Thyroid gland (tissue), 4 donors: ENCODE data around the gene TPD52L1. TPM values are rescaled to one million over a fixed set of nuclear protein-coding genes. Genes with fewer than 3 reads are reported as not detected.

Experiments
- DNase-seq, 2 donors: peaks; one replicate each; pipeline ENCODE4 v3.0.0-alpha.2; 2019
- H3K27ac ChIP-seq, 3 donors: fragments of 200-600 bp; sonication (generic); 1 replicate in 2 of 3; 2 replicates in 1 of 3; pipeline ENCODE4 v1.5.1; 2016 to 2019; ENCODE audit warnings: mild to moderate bottlenecking in 1 of 3, moderate library complexity in 1 of 3
- H3K27me3 ChIP-seq: fragments of 200-600 bp; sonication (generic); one replicate; pipeline ENCODE4 v1.5.1; 2019
- H3K36me3 ChIP-seq, 2 donors: fragments of 200-600 bp; sonication (generic); one replicate each; pipeline ENCODE4 v1.5.1; 2016 to 2019
- H3K4me1 ChIP-seq, 2 donors: fragments of 200-600 bp; sonication (generic); one replicate each; pipeline ENCODE4 v1.5.1; 2017 to 2019
- H3K4me3 ChIP-seq, 3 donors: fragments of 200-600 bp; sonication (generic); replicated peaks in 1 of 3; 1 replicate in 2 of 3; 2 replicates in 1 of 3; pipeline ENCODE4 v1.5.1; 2016; ENCODE audit warnings: mild to moderate bottlenecking in 1 of 3
- H3K9me3 ChIP-seq: fragments of 200-600 bp; sonication (generic); one replicate; pipeline ENCODE4 v1.5.1; 2017
- POLR2A ChIP-seq, 2 donors: fragments of 450-650 bp; IDR thresholded peaks; one replicate each; pipeline ENCODE4 v1.6.1; 2017; ENCODE audit warnings: antibody characterized with exemption in 2 of 2, mild to moderate bottlenecking in 2 of 2, moderate library complexity in 1 of 2
- WGBS, 2 donors: methylation state at CpG; one replicate each; pipeline ENCODE4 v1.1.5; 2017; 5-methylcytosine and 5-hydroxymethylcytosine counted together
- intact Hi-C: fragments of 100-400 bp; cut with DNase I; formaldehyde crosslinking; loops from one replicate; pipeline ENCODE4 v1.15.1; 2023
- total RNA-seq, 4 donors: library from RNA; depleted of rRNA; stranded (reverse); fragments of >200 nt; gene quantifications; one replicate each; pipeline ENCODE4 v1.2.3, GENCODE V29; 2016
- TF ChIP-seq, protein P1 (sequence below), 6 experiments: fragments of 200-600 bp in 3 of 6; fragments of 450-650 bp in 3 of 6; sonication (generic) in 3 of 6; IDR thresholded peaks; one replicate each; pipeline ENCODE4 v1.5.1; 2016 to 2019; ENCODE audit warnings: antibody characterized with exemption in 6 of 6, mild to moderate bottlenecking in 2 of 6, inconsistent platforms in 1 of 6, moderate library complexity in 1 of 6

Gene TPD52L1
- total RNA-seq, 4 donors from 2014 or later, result 182 to 392 (median 293) TPM

DNA sequence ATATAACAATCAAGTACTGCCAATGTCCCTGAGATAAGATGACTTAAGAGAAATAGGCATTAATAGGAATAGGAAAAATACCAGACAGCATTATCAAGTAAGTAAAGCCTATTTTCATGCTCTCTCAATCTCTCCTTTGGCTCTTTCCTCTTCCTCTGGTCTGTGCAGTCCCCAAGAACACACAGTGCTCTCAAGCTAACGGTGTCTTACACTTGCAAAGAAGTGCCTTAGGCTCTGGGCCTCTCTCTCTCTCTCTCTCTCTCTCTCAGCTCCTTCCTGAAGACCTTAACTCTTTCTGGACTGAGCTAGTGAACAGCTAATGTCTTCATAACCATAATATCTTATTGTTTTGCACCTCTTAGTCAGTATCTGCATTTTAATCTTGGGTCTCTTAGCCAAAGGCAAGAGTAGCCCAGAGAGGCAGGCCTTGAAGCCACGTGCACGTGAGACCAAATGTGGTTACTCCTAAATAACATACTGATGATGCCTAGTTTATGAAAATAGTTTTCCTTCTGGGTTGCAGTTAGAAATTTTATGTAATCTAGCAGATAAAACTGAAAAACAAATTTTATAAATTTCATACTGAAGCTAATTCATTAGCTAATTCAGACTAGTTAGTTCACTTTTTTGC is 70.8 kb downstream of the TPD52L1 start:
- 66% methylated on average over 3 of the region's 3 CpGs for WGBS, 2 donors

DNA sequence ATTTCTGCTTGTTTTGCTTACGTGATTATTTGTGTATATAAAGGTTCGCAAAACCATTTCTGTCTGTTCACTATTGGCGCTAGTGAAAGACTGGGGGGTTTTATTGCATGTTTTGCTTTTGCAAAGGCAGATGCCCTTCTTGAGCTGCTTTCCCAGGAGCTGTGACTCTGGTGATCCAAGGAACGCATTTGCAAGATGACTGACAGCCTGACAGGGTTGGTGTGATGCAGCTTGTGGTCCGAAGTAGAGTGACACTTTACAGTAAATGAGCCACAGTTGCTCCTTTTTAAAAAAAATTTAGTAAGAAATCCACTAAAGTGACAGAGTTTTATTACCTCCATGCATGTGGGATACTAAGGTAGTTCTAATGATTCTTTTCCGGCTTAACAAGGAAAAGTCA is 73.7 kb downstream of the TPD52L1 start:
- H3K27ac ChIP-seq, result no peak overlapping the region
- DNase-seq, result no peak
- no peaks in the 10 kb centered on the region for H3K27me3 ChIP-seq
- TF ChIP-seq, protein P1, sequence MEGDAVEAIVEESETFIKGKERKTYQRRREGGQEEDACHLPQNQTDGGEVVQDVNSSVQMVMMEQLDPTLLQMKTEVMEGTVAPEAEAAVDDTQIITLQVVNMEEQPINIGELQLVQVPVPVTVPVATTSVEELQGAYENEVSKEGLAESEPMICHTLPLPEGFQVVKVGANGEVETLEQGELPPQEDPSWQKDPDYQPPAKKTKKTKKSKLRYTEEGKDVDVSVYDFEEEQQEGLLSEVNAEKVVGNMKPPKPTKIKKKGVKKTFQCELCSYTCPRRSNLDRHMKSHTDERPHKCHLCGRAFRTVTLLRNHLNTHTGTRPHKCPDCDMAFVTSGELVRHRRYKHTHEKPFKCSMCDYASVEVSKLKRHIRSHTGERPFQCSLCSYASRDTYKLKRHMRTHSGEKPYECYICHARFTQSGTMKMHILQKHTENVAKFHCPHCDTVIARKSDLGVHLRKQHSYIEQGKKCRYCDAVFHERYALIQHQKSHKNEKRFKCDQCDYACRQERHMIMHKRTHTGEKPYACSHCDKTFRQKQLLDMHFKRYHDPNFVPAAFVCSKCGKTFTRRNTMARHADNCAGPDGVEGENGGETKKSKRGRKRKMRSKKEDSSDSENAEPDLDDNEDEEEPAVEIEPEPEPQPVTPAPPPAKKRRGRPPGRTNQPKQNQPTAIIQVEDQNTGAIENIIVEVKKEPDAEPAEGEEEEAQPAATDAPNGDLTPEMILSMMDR (IDR thresholded peaks at IDR 0.05), result no peak
- TF ChIP-seq POLR2A (IDR thresholded peaks at IDR 0.05), result no peak
- intact Hi-C loops, result no loop called here
- H3K9me3 ChIP-seq, result no peaks in the 10 kb centered on the region
- peaks cover 0 to 6% of the 10 kb centered on the region in 2 donors for H3K4me1 ChIP-seq
- no peaks in the 10 kb centered on the region for H3K36me3 ChIP-seq
- H3K4me3 ChIP-seq, result no peak overlapping the region
- 96 to 97% methylated on average over 6 of the region's 6 CpGs for WGBS, 2 donors

More for the DNA sequence above, 70.8 kb downstream of the TPD52L1 start:
- no peak overlapping the region for H3K4me3 ChIP-seq
- no peak for DNase-seq
- intact Hi-C loops, result no loop called here
- H3K4me1 ChIP-seq, result peaks cover 0 to 18% of the 10 kb centered on the region in 2 donors
- TF ChIP-seq POLR2A (IDR thresholded peaks at IDR 0.05), result no peak
- TF ChIP-seq, protein P1 (IDR thresholded peaks at IDR 0.05), result no peak
- no peaks in the 10 kb centered on the region for H3K9me3 ChIP-seq
- no peaks in the 10 kb centered on the region for H3K27me3 ChIP-seq
- no peak overlapping the region for H3K27ac ChIP-seq
- H3K36me3 ChIP-seq, result no peaks in the 10 kb centered on the region

DNA sequence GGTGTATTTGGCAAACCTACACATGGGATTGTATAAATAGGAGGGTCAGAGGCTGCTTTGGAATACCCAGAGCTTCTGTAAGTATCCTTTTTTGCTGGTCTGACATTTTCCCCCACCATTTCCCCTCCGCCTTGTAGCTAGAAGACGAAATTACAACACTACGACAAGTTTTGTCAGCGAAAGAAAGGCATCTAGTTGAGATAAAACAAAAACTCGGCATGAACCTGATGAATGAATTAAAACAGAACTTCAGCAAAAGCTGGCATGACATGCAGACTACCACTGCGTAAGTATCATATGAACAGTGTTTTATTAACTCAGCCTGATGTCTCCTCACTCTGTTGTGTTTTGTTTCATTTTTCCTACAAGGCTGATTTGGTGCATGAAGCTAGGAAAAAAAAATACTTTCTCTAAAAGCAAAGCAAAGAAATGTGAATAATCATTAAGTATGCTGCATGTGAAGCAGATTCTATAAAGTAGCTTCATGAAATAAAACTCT is 75.5 kb downstream of the TPD52L1 start:
- no peak overlapping the region for H3K4me3 ChIP-seq
- TF ChIP-seq POLR2A (IDR thresholded peaks at IDR 0.05), result no peak
- TF ChIP-seq, protein P1 (IDR thresholded peaks at IDR 0.05), result no peak
- intact Hi-C loops, result no loop called here

DNA sequence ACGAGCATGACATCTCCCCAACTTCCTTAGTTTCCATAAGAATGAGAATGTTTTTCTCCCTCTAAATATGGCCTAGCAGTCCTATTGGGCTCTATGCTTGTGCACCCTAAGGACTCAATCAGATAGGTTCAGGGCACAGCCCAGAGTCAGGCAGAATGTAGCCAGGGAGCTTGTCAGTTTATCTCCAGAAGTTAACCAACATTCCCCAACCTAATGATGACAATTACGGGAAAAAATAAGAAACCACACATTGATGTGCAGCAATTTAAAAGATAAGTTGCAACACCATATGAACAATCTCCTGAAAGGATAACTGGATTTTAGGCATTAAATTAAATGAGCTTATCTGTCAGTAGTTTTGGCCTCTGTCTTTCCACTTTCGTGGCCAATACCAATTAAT is 77.1 kb downstream of the TPD52L1 start:
- Histone ChIP-seq H3K4me3 (no peak overlapping the region), H3K36me3 (no peaks in the 10 kb centered on the region), H3K4me1 (no peaks in the 10 kb centered on the region), H3K27me3 (no peaks in the 10 kb centered on the region), H3K9me3 (no peaks in the 10 kb centered on the region), H3K27ac (no peak overlapping the region)
- TF ChIP-seq POLR2A (IDR thresholded peaks at IDR 0.05), result no peak
- TF ChIP-seq, protein P1 (IDR thresholded peaks at IDR 0.05), result no peak
- DNase-seq, result no peak
- intact Hi-C loops, result no loop called here
- WGBS, 2 donors, result 88 to 90% methylated on average over 3 of the region's 3 CpGs

More for the DNA sequence above, 75.5 kb downstream of the TPD52L1 start:
- Histone ChIP-seq H3K27me3 (no peaks in the 10 kb centered on the region), H3K9me3 (no peaks in the 10 kb centered on the region), H3K36me3 (no peaks in the 10 kb centered on the region), H3K27ac (no peak overlapping the region), H3K4me1 (peaks cover 0 to 5% of the 10 kb centered on the region in 2 donors)
- 74 to 82% methylated on average over 6 of the region's 6 CpGs for WGBS, 2 donors
- DNase-seq, result no peak

DNA sequence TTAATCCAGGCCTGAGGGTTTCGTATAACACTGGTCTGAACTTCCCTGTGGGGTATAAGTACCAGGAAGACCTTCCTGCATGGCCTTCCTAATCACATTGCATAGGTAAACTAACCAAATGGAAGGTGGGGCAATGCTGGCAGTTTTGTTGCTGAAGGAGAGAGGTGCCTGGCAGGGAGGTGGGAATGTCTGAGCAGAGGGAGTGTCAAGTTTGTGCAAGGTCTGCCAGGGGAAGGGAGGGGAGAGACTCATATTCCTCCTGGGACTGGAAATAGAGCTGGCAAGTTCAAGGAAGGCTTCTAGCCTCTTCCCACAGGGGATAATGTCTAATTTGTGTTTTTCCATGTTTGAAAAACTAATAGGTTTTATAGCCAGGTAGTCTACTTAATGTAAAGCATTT is 77.6 kb downstream of the TPD52L1 start:
- no peaks in the 10 kb centered on the region for H3K36me3 ChIP-seq
- no peak overlapping the region for H3K4me3 ChIP-seq
- intact Hi-C loops, result no loop called here
- H3K27me3 ChIP-seq, result no peaks in the 10 kb centered on the region
- WGBS, 2 donors, result 100% methylated on average over 1 of the region's 1 CpG
- no peaks in the 10 kb centered on the region for H3K9me3 ChIP-seq
- TF ChIP-seq, protein P1 (IDR thresholded peaks at IDR 0.05), result no peak
- TF ChIP-seq POLR2A (IDR thresholded peaks at IDR 0.05), result no peak
- H3K27ac ChIP-seq, result no peak overlapping the region
- DNase-seq, result no peak
- H3K4me1 ChIP-seq, result no peaks in the 10 kb centered on the region
